HFFc6 (cell line): ENCODE results near the gene PIK3R6. TPM values are rescaled to one million over a fixed set of nuclear protein-coding genes. Genes with fewer than 3 reads are reported as not detected.

Experiments used
- DNase-seq: peaks from one replicate; pipeline ENCODE4 v3.0.0-alpha.2; 2018
- H3K27ac Mint-ChIP-seq: 2 replicates; pipeline ENCODE4 v1.8.0; 2020; ENCODE audit warnings: mild to moderate bottlenecking, mixed read lengths
- H3K27me3 Mint-ChIP-seq: 2 replicates; pipeline ENCODE4 v1.8.0; 2021; ENCODE audit warnings: mild to moderate bottlenecking, moderate library complexity, mixed read lengths; ENCODE audit not compliant: insufficient read depth
- H3K36me3 Mint-ChIP-seq: 2 replicates; pipeline ENCODE4 v1.8.0; 2021; ENCODE audit warnings: low read depth, mixed read lengths
- H3K4me1 Mint-ChIP-seq: 2 replicates; pipeline ENCODE4 v1.8.0; 2020; ENCODE audit warnings: low read depth, mixed read lengths
- H3K4me3 Mint-ChIP-seq: 2 replicates; pipeline ENCODE4 v1.8.0; 2020; ENCODE audit warnings: mild to moderate bottlenecking, moderate library complexity, mixed read lengths
- H3K9me3 Mint-ChIP-seq: 2 replicates; pipeline ENCODE4 v1.8.0; 2020; ENCODE audit warnings: mild to moderate bottlenecking, mixed read lengths
- CTCF ChIP-seq: fragments of 200-600 bp; sonication (generic); IDR thresholded peaks from 2 replicates; pipeline ENCODE4 v1.5.0; 2021; ENCODE audit warnings: antibody characterized with exemption, mild to moderate bottlenecking
- total RNA-seq, 6 experiments: library from RNA; stranded (reverse); fragmentation: NEBNext Ultra II Directional; extraction: Animal tissue kit (Norgen Biotek cat#: 25700); gene quantifications; 2 replicates in 1 of 6; 3 replicates in 5 of 6; pipeline ENCODE4 v1.2.3, GENCODE V29; 2021

Gene PIK3R6
- total RNA-seq, 6 experiments from 2014 or later, result not detected

GRCh38 chr17:8896641-8897635 lies 29.5 kb upstream of the PIK3R6 start:
- DNase-seq, result no peak
- Mint-ChIP-seq H3K27me3 (peaks cover 6% of the 10 kb centered on the region), H3K36me3 (no peaks in the 10 kb centered on the region), H3K27ac (no peak overlapping the region), H3K4me1 (0 out of 2 replicates have a peak, but pooled peaks cover 6% of the 10 kb centered on the region), H3K9me3 (no peaks in the 10 kb centered on the region), H3K4me3 (no peak overlapping the region)
- no peak for TF ChIP-seq CTCF

DNA sequence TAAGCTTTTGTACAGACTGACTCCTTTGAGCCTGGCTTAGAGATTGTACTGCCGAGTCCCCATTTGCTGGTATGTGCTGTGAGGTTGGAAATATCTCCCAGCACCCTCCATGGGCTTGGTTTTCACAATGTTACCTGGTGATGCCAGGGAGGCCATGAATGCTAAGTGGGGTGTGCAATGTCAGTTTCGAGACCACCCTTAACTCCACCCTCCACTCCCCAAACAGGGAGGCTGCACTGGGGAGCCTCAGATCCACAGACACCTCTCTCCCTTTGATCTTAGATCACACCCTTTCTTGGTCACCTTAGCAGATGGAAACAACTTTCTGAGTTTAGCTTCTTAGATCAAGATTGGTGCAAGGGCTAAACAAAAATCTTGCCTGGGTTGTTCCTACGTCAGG lies 28.6 kb upstream of the PIK3R6 start:
- H3K4me1 Mint-ChIP-seq, result 0 out of 2 replicates have a peak, but pooled peaks cover 6% of the 10 kb centered on the region
- H3K9me3 Mint-ChIP-seq, result no peaks in the 10 kb centered on the region
- H3K27me3 Mint-ChIP-seq, result peaks cover 6% of the 10 kb centered on the region
- H3K27ac Mint-ChIP-seq, result no peak overlapping the region
- DNase-seq, result no peak
- H3K4me3 Mint-ChIP-seq, result no peak overlapping the region
- no peaks in the 10 kb centered on the region for H3K36me3 Mint-ChIP-seq
- TF ChIP-seq CTCF, result no peak

GRCh38 chr17:8894673-8895578 lies 27.5 kb upstream of the PIK3R6 start:
- Mint-ChIP-seq H3K36me3 (no peaks in the 10 kb centered on the region), H3K4me3 (peak overlapping the region; percentile 58), H3K4me1 (0 out of 2 replicates have a peak, but pooled peaks cover 6% of the 10 kb centered on the region), H3K27me3 (peaks cover 3% of the 10 kb centered on the region), H3K9me3 (no peaks in the 10 kb centered on the region), H3K27ac (no peak overlapping the region)
- peak; percentile 83 for TF ChIP-seq CTCF
- peak; percentile 57 for DNase-seq

DNA sequence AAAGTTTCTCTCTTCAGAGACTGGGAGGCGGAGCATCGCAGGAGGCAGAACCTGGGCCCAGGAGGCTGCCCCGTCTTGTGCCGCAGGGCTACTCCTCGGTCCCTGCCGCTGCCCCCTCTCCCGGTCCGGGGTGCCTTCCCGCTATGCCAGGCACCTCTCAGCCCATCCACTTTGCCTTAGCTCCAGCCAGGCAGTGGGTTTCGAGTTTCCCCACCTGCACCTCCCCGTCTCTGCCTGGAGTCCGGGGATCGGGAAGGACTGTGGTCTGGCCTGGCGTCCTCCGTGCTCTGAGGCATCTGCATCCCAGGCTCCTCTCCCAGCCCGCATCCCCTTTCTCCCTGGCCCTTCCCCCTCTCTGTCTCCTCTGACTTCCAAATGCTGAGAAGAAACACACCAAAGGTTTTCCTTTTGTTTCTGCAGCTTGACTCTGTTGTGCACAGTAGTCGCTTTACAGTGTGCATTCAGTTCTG lies 26.8 kb upstream of the PIK3R6 start:
- peaks cover 3% of the 10 kb centered on the region for H3K27me3 Mint-ChIP-seq
- no peak for TF ChIP-seq CTCF
- no peaks in the 10 kb centered on the region for H3K9me3 Mint-ChIP-seq
- DNase-seq, result no peak
- no peaks in the 10 kb centered on the region for H3K36me3 Mint-ChIP-seq
- peak overlapping the region; percentile 58; the same call in 1 of the 2 replicates for H3K4me3 Mint-ChIP-seq
- H3K4me1 Mint-ChIP-seq, result 0 out of 2 replicates have a peak, but pooled peaks cover 6% of the 10 kb centered on the region
- H3K27ac Mint-ChIP-seq, result no peak overlapping the region

DNA sequence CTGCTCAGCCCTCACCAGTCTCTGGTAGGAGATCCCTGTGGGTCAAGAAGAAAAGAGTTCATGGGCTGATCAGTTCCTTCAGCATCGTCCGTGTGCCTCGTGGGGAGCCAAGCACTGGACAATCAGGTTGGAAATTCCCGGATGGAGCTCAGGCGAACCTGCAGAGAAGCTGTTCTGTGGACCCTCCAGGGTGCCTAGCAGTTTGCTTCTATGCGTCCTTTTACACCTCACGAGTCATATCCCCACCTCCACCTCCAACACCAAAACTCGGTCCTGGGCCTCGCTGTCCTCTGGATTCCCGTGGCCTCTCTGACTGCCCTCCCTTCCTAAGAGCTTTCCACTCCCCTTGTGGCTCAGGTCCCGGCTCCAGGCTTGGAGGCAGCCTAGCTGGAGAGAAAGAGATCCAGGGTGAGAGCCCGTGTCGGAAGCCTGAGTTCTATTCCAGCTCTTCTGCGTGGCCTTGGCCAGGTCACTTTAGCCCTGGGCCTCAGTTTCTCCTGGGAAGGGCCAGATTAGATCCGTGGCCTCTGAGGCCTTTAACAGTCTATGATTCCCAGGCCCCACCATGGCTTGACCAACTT lies 26.2 kb upstream of the PIK3R6 start:
- no peak for DNase-seq
- Mint-ChIP-seq H3K9me3 (no peaks in the 10 kb centered on the region), H3K27me3 (peaks cover 3% of the 10 kb centered on the region), H3K4me1 (0 out of 2 replicates have a peak, but pooled peaks cover 6% of the 10 kb centered on the region), H3K27ac (no peak overlapping the region), H3K4me3 (no peak overlapping the region), H3K36me3 (no peaks in the 10 kb centered on the region)
- no peak for TF ChIP-seq CTCF
